NCI-H1930 (cell line): Measurements from ENCODE around the gene UQCRC1.
A peak's percentile ranks its signal among the peaks of the same experiment; 100 is the strongest.

Experiments used
- DNase-seq, 2 experiments: peaks; one replicate each; lab custom pipeline; 2025; lab: John Stamatoyannopoulos, UW

UQCRC1 gene

DNA sequence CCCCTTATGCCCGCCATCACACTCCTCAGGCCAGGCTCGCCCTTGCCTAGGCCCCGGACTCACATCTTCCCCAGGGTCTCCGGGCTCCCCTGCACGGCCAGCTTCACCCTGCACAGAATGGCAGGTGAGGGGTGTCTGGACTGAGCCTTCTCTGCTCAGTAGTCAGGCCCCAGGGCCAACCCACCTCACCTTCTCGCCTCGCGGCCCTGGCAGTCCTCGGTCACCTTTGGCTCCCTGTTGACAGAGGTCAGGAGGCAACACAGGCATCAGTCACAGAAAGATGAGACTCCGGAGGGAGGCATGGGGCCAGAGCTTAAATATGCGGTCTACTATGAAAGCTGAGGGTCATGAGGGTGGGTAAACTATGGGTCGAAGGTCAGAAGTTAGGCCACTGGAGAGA lies 37.5 kb downstream of the UQCRC1 start:
- DNase-seq, result no peak

GRCh38 chr3:48569808-48570450 lies 39.5 kb downstream of the UQCRC1 start:
- DNase-seq, result no peak

DNA sequence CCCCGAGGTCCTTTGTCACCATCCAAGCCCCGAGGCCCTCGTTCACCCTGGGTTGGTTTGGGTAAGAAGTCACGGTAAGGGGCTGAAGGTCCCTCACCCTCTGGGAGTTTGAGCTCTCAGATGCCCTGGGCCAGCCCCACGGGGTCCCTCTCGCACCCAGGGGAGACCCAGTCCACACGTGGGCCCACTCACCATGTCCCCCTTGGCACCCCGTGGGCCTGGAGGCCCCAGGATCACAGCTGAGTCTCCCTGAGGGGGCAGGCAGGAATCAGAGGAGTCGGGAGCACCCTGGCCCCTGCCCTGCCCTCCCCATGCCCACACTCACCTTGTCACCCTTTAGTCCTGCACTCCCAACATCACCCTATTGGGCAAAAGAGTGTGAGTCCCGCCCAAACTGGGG lies 40.0 kb downstream of the UQCRC1 start:
- DNase-seq, result no peak

- no peak for DNase-seq
Measured at GRCh38 chr3:48568476-48568875, 41.0 kb downstream of the UQCRC1 start.

- DNase-seq, result no peak
Measured at GRCh38 chr3:48567500-48567899, 41.9 kb downstream of the UQCRC1 start.

- no peak for DNase-seq
Measured at GRCh38 chr3:48567090-48567489, 42.4 kb downstream of the UQCRC1 start.

DNA sequence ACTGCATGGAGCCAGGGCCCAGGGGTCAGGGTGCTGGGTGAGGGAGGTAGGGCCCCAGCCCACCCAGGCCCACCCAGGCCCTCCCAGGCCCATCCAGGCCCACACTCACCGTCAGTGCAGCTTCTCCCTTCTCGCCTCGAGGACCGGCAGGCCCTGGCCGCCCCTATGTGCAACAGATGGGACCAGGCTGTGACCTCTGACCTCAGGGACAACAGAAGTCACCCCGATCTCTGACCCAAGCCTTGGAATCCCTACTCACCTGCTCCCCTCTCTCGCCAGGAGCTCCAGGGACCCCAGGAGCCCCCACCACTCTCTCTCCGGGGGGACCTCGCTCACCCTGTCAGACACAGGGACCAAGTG lies 43.1 kb downstream of the UQCRC1 start:
- no peak for DNase-seq

DNA sequence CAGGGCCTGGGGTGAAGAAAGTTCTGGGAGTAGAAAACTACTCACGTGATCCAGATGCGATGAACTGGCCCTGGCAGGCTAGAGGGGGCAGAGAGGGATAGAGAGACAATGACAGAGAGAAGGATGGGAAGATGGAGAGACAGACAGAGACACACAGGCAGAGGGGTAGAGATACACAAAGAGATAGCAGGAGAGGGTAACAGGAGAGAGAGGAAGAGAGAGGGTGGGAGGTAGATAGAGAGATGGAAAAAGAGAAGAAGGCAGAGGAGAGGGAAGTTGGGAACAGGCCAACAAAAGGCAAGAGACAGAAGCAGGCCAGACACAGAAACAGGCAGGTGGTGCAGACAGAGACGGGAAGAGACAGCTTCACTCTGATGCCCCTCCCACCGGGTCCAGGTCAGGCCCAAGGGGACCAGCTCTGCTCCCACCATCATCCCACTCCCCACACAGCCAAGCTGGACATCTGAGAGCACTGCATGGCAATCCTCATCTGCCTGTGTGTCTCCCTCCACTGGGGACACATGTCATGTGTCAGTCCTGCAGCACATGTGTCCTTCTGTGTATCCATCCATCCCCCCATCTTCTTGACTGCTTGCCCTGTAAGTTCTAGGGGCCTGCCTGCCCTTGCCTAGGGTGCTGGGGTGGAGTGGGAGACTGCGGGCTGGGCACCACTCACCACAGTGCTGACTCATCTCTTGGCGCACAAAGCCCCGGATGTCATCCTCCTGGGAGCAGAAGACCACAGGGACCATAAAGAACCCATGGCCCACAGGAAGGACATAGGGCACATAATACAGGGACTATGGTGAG lies 43.6 kb downstream of the UQCRC1 start:
- no peak for DNase-seq

GRCh38 chr3:48565186-48565585 lies 44.3 kb downstream of the UQCRC1 start:
- DNase-seq, result no peak

DNA sequence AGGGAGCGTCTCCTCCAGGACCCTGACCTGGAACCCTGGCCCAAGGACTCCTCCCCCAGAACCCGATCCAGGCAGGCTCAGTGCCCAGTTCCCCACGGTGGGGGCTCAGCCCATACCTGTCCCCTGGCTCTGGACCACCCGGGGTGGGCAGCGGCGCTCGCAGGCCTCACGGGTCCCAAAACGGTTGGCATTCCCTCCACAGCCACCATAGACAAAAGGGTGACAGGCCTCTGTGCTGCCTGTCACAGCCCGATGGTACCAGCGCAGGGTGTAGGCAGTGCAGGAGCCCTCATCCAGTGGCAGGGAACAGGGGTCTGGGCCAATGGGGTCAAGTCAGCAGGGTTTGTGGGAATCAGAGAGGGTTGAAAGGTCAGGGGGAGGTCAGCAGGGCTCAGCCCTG lies 44.8 kb downstream of the UQCRC1 start:
- DNase-seq, result no peak

DNA sequence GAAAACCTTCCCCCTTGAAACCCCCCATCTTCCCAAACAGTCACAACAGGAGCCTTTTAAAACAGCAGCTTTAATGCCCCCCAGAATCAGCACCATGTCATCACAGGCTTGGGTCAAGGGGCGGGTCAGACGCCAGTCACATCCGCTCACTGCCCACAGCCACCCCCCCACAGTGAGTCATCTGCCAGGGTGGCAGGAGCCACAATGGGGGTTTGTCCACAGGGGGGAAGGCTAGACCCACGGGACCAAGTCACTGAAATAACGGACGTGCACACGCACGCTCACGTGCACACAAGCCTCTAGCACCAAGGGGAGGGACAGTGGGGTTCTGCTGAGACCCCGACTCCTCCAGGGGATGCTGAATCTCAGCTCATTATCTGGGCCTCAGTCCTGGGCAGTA lies 45.4 kb downstream of the UQCRC1 start:
- no peak for DNase-seq

GRCh38 chr3:48563382-48563918 lies 46.0 kb downstream of the UQCRC1 start, which contains the start of gene UCN2:
TSS of gene UCN2 (minus strand) at chr3:48563781. CDS start at chr3:48563124, 657 bp downstream.
- DNase-seq, result no peak

DNA sequence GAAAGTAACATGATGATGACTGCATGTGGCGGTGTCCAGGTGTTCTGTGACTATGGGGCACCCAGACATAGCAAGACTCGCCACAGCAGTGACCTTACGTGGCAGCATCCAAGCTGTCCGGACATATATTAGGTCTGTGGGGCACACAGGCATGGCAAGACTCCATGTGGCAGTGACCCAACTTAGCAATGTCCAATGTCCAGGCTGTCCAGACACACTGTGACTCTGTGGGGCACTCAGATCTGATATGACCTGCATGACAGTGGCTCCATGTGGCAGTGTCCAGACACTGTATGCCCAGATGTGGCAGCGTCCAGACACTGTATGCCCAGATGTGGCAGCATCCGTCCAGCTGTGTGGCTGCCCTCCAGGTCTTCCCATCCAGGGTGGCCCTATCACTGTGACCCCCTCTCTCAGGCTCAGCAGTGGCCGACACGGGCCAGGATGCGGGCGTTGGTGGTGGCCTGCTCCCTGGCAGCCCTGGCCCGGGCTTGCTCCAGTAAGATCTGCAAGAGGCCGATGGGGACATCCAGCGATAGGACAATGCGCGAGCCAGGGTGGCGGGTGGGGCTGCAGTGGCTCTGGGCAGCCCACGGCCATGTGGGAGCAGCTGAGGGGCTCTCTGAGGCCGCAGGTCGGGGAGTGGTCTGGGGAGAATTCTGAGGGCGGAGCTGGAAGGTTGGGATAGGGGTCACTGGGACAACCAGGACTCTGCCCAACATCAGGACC lies 46.9 kb downstream of the UQCRC1 start:
- no peak for DNase-seq

- DNase-seq, result no peak
Measured at GRCh38 chr3:48561045-48561736, 48.3 kb downstream of the UQCRC1 start.

DNA sequence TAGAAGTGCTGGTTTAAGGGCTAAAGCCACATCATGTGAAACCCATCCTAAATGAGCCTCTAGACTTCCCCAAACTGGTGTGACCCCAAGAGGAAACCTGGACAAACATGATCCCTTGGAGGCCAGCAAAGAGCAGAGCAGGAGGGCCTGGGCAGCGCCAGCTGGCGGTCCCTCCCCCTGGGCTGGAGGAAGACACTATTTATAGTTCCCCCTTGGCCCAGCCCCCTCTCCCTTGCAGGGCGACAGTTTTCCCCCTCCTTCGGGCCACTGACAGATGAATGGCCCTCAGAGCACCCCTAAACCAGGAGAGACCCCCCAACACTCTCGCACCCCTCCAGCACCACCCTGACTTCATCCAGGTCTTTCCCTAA lies 48.8 kb downstream of the UQCRC1 start:
- no peak for DNase-seq

DNA sequence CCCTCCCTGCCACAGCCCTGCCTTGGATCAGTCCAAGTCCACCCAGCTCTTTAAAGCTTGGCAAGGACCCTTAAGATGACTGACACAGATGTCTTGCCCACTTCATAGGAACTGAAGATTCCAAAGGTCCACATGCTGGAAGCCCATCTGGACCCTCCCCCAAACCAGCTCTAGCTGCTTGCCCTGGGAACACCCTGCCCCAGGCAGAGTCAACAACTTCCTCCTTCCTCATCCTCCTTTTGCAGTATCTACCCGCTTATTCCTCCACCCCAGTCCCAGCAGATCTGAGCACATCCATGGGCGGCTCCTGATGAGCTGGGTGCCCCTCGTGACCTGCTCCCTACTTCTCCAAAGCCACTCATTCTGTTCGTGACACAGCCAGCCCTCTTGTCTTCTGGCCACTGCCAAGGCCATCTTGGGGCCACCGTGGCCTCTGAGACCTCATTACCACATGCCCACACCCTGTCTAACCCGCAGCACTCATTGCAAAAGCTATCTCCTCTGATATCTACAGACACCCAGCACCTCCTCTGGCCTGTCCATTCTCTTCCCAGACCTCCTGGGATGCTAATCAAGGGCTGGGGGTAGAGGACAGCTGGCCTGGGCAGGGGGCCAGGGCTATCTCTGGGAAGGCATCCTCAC lies 50.8 kb downstream of the UQCRC1 start:
- DNase-seq, result no peak

DNA sequence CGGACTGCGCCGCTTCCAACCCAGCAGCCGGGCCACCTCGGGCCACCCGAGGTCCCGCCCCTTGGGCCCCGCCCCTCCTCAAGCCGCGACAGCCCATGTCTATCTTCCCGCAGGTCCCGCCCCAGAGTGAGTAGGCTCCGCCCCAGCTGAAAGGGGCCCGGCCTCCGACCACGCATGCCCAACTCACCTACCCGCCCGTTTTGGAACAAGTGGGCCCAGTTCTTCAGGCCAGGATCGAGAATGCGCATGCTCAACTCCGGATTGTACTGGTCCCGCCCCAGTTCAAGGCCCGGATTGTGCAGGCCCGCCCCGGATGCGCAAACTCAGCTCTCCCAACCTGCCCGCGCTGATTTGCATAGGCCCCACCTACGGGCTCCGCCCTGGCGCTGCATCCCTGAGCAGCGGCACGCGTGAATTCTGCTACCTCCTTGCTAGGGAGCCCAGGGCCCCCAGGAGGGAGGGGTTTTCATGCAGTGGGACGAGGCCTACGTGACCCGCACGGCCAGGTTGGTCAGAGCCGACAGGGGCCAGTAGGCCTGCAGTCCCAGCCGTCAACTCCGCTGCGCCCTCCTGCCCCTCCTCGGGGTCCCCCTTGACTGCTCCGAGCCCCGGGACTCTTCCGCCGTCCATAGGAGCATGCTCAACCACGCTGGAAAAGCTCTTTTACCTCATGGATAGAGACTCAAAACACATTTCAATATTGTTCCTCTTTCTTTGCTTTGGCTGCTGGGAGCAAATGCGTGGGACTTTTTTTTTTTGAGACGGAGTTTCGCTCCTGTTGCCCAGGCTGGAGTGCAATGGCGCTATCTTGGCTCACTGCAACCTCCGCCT lies 52.4 kb downstream of the UQCRC1 start, which contains the start of gene PFKFB4:
PFKFB4 (minus strand) TSS at position 8 of the 831 bp plus-strand sequence. CDS start 26 bp downstream, outside the sequence.
- peak; percentile 94 for DNase-seq

GRCh38 chr3:48555949-48556795 lies 53.3 kb downstream of the UQCRC1 start:
- peak in 1 of 2 experiments; percentile 6 for DNase-seq

GRCh38 chr3:48555231-48555948 lies 54.1 kb downstream of the UQCRC1 start:
- DNase-seq, result no peak
